Fibroblast of pulmonary artery (primary cell): ENCODE data around the gene TFRC.
"Not testable (repeated sequence)": the region's sequence is repeated elsewhere in the genome, so short reads cannot be mapped to it uniquely, and the experiment has no call there.

ENCODE experiments used
- DNase-seq: peaks from one replicate; pipeline ENCODE4 v3.0.0-alpha.2; 2010; ENCODE audit warnings: low read depth
- H3K4me3 ChIP-seq: replicated peaks from 2 replicates; pipeline ENCODE4 v1.5.1; 2011; ENCODE audit warnings: low read depth, mild to moderate bottlenecking, control low read depth, low read length, moderate library complexity
- CTCF ChIP-seq: IDR thresholded peaks from 2 replicates; pipeline ENCODE4 v1.5.1; 2011; ENCODE audit warnings: mild to moderate bottlenecking, control low read depth, low read length, inconsistent platforms; ENCODE audit errors: missing control alignments

Gene TFRC

GRCh38 chr3:196121066-196121465, 39.2 kb upstream of the TFRC start:
- H3K4me3 ChIP-seq: no peak overlapping the region
- no peak for DNase-seq
- TF ChIP-seq CTCF: no peak

GRCh38 chr3:196120291-196120951, 38.5 kb upstream of the TFRC start:
- TF ChIP-seq CTCF: no peak
- no peak overlapping the region for H3K4me3 ChIP-seq
- DNase-seq: no peak

DNA sequence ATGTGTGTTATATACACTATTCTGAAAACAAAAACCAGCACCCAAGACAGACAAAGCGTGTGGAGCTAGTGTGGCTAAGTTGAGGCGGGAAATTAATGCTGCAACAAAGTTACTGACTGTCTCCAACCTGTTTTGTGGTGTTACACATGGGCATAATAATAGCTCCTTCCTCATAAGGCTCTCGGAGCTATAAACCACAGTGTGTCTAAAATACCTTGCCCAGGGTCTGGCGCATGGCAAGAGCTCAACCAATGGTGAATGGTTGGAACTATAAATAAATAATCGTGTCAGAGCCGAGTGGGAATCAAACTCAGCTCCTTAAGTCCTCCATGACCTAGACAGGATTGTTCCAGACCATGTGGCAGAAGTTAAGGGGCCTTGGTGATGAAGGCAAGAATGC, 35.9 kb upstream of the TFRC start:
- TF ChIP-seq CTCF: no peak
- DNase-seq: no peak

DNA sequence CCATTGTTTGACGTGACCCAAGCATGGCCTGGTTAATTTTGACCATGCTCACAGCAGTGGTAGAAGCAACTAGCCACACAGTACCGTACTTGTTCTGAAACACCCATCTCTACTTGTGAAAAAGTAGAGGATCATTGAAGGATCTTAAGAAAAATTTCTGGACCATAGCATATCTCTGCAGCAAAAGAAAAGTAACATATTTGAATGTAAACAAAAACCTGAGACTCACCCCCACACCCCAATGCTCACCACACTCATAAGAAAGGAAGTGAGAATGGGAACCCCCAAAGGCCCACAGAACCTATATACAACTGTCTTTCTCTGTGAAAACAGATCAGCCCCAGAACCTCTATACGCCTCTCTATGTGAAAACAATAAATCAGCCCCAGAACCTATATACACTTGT, 33.8 kb upstream of the TFRC start:
- DNase-seq: no peak
- no peak for TF ChIP-seq CTCF
- H3K4me3 ChIP-seq: no peak overlapping the region

More for the DNA sequence above, 35.9 kb upstream of the TFRC start:
- H3K4me3 ChIP-seq: no peak overlapping the region

GRCh38 chr3:196111939-196112386, 30.1 kb upstream of the TFRC start:
- H3K4me3 ChIP-seq: no peak overlapping the region
- DNase-seq: no peak
- TF ChIP-seq CTCF: no peak

- no peak for TF ChIP-seq CTCF
- H3K4me3 ChIP-seq: no peak overlapping the region
- DNase-seq: no peak
Observed at GRCh38 chr3:196108075-196108743, 26.3 kb upstream of the TFRC start.

DNA sequence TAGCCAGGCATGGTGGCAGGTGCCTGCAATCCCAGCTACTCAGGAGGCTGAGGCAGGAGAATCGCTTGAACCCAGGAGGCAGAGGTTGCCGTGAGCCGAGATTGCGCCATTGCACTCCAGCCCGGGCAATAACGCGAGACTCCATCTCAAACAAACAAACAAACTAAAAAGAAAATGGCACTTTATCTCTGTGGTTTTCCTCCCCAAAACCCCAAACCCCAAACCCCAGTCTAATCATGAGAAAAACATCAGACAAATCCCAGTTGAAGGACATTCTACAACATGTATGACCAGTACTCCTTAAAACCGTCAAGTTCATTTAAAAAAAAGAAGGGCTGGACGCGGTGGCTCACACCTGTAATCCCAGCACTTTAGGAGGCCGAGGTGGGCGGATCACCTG, 22.8 kb upstream of the TFRC start:
- DNase-seq: not testable (repeated sequence)

DNA sequence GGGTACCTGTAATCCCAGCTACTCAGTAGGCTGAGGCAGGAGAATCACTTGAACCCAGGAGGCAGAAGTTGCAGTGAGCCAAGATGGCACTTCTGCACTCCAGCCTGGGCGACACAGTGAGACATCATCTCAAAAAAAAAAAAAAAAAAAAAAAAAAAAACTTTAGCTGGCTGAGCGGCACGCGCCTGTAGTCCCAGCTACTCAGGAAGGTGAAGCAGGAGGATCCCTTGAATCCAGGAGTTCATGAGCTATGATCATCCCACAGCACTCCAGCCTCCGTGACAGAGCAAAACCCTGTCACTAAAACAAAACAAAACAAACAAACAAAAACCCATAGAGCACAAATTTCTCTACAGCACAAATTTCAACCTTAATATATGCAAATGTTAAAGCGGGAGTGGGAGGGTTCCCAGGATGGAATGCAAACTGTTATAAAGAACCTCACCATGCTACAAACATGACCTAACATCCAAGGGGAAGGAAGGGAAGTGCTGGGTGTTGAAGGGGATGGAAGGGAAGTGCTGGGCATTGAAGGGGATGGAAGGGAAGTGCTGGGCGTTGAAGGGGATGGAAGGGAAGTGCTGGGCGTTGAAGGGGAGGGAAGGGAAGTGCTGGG, 16.6 kb upstream of the TFRC start:
- not testable (repeated sequence) for H3K4me3 ChIP-seq, DNase-seq

More for the DNA sequence above, 22.8 kb upstream of the TFRC start:
- not testable (repeated sequence) for H3K4me3 ChIP-seq
